ENCODE measurements around the gene OR4D9.

Gene OR4D9

DNA sequence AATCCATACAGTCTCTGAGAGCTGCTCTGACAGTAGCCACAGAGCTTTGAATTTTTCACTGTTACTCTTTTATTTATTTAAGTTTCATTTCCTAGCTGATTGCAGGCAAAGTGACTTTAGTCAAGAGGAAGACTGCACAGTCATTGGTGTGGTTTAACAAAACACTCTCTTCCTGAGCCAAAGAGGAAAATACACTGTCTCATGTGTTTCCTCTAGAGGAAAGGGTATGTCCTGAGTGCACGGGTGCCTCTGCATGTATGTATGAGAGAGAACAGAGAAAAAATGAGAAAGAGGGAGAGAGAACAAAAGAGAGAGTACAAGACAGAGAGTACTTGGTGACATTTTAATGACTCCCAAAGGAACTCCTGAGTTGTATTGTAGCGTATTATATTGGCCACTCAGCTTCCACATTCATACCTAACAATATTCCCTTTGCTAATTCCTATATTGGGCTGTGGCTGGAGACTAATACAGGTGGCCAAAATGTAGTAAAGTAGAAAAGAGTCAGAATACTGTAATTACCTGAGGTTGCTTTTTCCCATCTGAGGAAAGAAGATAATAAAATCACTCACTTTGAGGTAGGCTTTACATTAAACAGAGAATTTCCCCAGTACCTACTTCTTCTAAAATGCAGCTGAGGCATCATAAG lies at the start of gene OR4D9:
OR4D9 (plus strand) TSS at position 599 of the 649 bp plus-strand sequence. CDS start 3,374 bp downstream, outside the sequence.
- no peak for DNase-seq (ENCODE audit: low spot score)

DNA sequence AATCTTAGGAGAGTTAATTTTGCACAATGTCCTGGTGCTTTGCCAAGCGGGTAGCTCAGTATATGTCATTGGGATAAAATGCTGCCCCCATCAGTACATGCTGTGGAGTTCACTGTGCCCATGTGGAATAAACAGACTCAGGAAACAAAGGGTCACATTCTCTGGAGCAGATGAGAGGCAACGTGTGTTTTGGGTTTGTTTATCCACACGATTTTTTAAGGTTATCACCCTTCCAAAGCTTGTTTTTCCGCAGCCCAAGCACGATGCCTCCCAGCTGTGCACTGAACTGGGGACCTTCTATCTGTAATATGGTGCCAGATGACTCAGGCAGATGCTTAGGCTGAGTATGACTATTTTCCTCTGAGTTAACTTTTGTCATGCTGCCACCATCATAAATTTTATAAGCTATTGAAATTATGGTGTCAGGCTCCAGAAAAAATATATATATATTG lies 48.1 kb upstream of the OR4D9 start:
- in situ Hi-C loops (cut with MboI; ENCODE audit: low pct_unique_long_range_greater_than_20kb, low sequenced_read_pairs, unreplicated experiment) = no loop called here
- TF ChIP-seq, protein P1, sequence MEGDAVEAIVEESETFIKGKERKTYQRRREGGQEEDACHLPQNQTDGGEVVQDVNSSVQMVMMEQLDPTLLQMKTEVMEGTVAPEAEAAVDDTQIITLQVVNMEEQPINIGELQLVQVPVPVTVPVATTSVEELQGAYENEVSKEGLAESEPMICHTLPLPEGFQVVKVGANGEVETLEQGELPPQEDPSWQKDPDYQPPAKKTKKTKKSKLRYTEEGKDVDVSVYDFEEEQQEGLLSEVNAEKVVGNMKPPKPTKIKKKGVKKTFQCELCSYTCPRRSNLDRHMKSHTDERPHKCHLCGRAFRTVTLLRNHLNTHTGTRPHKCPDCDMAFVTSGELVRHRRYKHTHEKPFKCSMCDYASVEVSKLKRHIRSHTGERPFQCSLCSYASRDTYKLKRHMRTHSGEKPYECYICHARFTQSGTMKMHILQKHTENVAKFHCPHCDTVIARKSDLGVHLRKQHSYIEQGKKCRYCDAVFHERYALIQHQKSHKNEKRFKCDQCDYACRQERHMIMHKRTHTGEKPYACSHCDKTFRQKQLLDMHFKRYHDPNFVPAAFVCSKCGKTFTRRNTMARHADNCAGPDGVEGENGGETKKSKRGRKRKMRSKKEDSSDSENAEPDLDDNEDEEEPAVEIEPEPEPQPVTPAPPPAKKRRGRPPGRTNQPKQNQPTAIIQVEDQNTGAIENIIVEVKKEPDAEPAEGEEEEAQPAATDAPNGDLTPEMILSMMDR (IDR thresholded peaks at IDR 0.05; ENCODE audit: extremely low read depth, insufficient read depth, missing control alignments) = no peak
- no peak for DNase-seq (ENCODE audit: low spot score)

More for the DNA sequence above, at the start of gene OR4D9:
- in situ Hi-C loops (cut with MboI; ENCODE audit: low pct_unique_long_range_greater_than_20kb, low sequenced_read_pairs, unreplicated experiment) = no loop called here
- TF ChIP-seq, protein P1 (IDR thresholded peaks at IDR 0.05; ENCODE audit: extremely low read depth, insufficient read depth, missing control alignments) = no peak

DNA sequence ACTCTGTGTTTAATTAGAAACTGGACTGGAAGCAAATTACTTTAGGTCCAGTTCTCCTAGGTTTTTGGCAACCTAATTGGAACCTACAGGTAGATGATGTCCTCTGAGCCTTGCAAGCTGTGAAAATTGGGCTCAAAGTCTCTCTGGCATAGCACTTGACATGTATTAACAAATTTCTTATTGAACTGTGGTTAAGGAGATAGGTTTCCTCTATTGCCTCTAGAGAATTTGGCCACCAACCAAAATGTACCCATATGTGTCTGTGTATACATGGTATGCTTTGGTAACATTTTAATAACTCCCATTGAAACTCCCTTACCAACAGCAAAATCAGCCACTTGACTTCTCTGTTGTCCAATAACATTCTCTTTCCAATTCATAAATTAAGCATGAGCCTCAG lies 38.3 kb upstream of the OR4D9 start, which contains the start of gene OR4D10:
OR4D10 (plus strand) TSS at position 301 of the 400 bp plus-strand sequence. CDS start 4,115 bp downstream, outside the sequence.
- TF ChIP-seq, protein P1 (IDR thresholded peaks at IDR 0.05; ENCODE audit: extremely low read depth, insufficient read depth, missing control alignments) = no peak
- DNase-seq (ENCODE audit: low spot score) = no peak
- in situ Hi-C loops (cut with MboI; ENCODE audit: low pct_unique_long_range_greater_than_20kb, low sequenced_read_pairs, unreplicated experiment) = no loop called here

DNA sequence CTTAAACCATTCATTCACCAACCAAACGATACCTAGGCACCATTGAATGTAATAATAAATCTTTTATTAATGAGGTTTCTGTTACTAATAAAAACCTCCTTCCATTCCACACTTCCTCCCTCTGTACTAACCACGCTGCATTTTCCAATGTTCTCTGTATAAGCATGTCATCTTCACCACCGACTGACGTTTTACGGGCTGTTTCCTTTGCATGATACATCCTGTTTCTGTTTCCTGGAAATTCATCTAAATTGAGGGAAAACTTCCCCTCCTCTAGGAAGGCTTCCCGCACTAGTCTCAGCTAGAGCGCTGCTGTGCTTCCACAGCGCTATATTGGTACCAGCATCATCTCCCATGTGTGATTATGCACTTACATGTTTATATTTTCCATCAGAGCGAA lies 36.2 kb upstream of the OR4D9 start:
- DNase-seq (ENCODE audit: low spot score) = no peak
- TF ChIP-seq, protein P1 (IDR thresholded peaks at IDR 0.05; ENCODE audit: extremely low read depth, insufficient read depth, missing control alignments) = no peak
- in situ Hi-C loops (cut with MboI; ENCODE audit: low pct_unique_long_range_greater_than_20kb, low sequenced_read_pairs, unreplicated experiment) = no loop called here

DNA sequence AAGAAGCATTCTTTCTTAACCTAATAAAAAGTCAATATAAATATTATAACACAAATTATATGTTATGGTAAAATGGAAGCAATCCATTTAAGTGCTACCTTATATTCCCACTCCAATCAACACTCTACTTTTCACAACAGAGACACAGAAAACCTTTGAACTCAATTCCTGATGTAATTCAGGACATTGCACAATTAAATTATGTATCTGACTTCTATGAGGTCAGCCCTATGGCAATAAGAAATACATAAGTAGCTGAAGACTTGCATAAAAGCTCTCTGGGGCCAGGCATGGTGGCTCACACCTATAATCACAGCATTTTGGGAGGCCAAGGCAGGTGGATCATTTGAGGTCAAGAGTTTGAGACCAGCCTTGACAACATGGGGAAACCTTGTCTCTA lies 31.4 kb upstream of the OR4D9 start:
- no peak for DNase-seq (ENCODE audit: low spot score)
- in situ Hi-C loops (cut with MboI; ENCODE audit: low pct_unique_long_range_greater_than_20kb, low sequenced_read_pairs, unreplicated experiment) = no loop called here
- TF ChIP-seq, protein P1 (IDR thresholded peaks at IDR 0.05; ENCODE audit: extremely low read depth, insufficient read depth, missing control alignments) = no peak

DNA sequence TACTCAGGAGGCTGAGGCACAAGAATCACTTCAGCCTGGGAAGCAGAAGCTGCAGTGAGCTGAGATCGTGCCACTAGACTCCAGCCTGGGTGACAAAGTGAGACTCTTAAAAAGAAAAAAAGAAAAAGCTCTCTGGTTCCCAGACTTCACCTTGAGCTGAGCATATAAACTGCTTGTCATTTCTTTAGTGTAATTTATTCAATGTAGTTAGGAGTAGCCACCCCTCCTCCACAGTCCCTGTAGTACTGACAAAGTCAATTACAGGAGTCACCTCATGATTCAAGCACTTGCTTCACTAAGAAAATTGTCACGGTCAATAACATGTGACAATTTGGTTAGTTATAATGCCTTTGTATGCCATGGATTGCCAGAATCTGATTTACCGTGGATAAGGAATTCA lies 31.0 kb upstream of the OR4D9 start:
- in situ Hi-C loops (cut with MboI; ENCODE audit: low pct_unique_long_range_greater_than_20kb, low sequenced_read_pairs, unreplicated experiment) = no loop called here
- DNase-seq (ENCODE audit: low spot score) = no peak
- TF ChIP-seq, protein P1 (IDR thresholded peaks at IDR 0.05; ENCODE audit: extremely low read depth, insufficient read depth, missing control alignments) = no peak

All from GM13977 (cell line).